ENCODE results near the gene PPIL1. TPM values are rescaled to one million over a fixed set of nuclear protein-coding genes. Genes with fewer than 3 reads are reported as not detected.

The PPIL1 gene
- total and polyA plus RNA-seq, 2 of the 4 experiments (the other 2 are of a cell fraction), result 28.4 to 58.4 TPM

GRCh38 chr6:36884610-36885009 is 10.0 kb upstream of the PPIL1 start:
- H3K4me1 ChIP-seq (ENCODE audit: control insufficient read depth, insufficient read depth, low read length), result no peaks in the 10 kb centered on the region; the same call in 1 of the 2 replicates
- dilution Hi-C loops (cut with HindIII; ENCODE audit: low sequenced_read_pairs, unreplicated experiment), result no loop called here
- no peak overlapping the region; the same call in 1 of the 2 replicates for H4K5ac ChIP-seq (ENCODE audit: low read depth, low read length)
- ChIA-PET POLR2A (ENCODE audit: unreplicated experiment) (no interaction called here), CTCF (interaction anchor here (1.5 to 2.1 kb wide), 2 partner anchors 116 to 133 kb away, joined by 5 to 21 read pairs; no protein-coding TSS in a partner anchor)
- H3K4me2 ChIP-seq (ENCODE audit: low read depth, low read length), result no peak overlapping the region
- no peak overlapping the region for H3K23ac ChIP-seq (ENCODE audit: low read depth, low read length)
- DNase-seq (no peak), ATAC-seq (ENCODE audit: low read depth) (no peak)
- H3K9ac ChIP-seq (ENCODE audit: low read depth, low read length), result no peak overlapping the region
- H2AK9ac ChIP-seq (replicated peaks; ENCODE audit: low read depth, low read length, poor library complexity), result no peak overlapping the region
- no peak overlapping the region for H3K14ac ChIP-seq (replicated peaks; ENCODE audit: low read depth, low read length)
- no peak overlapping the region for H4K91ac ChIP-seq (ENCODE audit: insufficient read depth, low read depth, low read length)
- BruUV-seq (replicated peaks), result no TSS peak
- no peak overlapping the region for H2BK5ac ChIP-seq (ENCODE audit: low read depth, low read length, poor library complexity, severe bottlenecking)
- no peak overlapping the region for H2BK15ac ChIP-seq (ENCODE audit: low read depth, low read length)
- H2AFZ ChIP-seq (replicated peaks; ENCODE audit: low read length, poor library complexity), result no peak overlapping the region
- H2BK120ac ChIP-seq (ENCODE audit: low read depth, low read length), result no peak overlapping the region
- no peaks in the 10 kb centered on the region for H3K27me3 ChIP-seq (ENCODE audit: control insufficient read depth, insufficient read depth, low read length)
- H3K56ac ChIP-seq (ENCODE audit: extremely low read depth, insufficient read depth, low read length), result no peak overlapping the region
- H2BK20ac ChIP-seq (ENCODE audit: low read depth, low read length), result no peak overlapping the region
- H3K4ac ChIP-seq (ENCODE audit: low read depth, low read length), result no peak overlapping the region
- H3K18ac ChIP-seq (ENCODE audit: low read depth, low read length), result no peak overlapping the region
- H3K4me3 ChIP-seq (ENCODE audit: insufficient read depth, low read depth, low read length), result no peak overlapping the region
- H3K36me3 ChIP-seq (ENCODE audit: control insufficient read depth, insufficient read depth, low read length), result no peaks in the 10 kb centered on the region
- in situ Hi-C loops (cut with MboI; ENCODE audit: low sequenced_read_pairs), result loop anchor here (10.0 kb wide), 2 partner anchors 100 to 330 kb away; partner anchors contain the start of gene MTCH1
- H4K20me1 ChIP-seq (ENCODE audit: insufficient read depth, low read length), result no peaks in the 10 kb centered on the region
- peak overlapping the region; percentile 79 to 100; a peak in 3 of 4 replicates for H4K8ac ChIP-seq (ENCODE audit: low read depth in 2 of 2, low read length in 2 of 2)
- H3K9me3 ChIP-seq (ENCODE audit: control insufficient read depth, insufficient read depth, low read length), result no peaks in the 10 kb centered on the region
- TF ChIP-seq SMC3 (IDR thresholded peaks at IDR 0.05; ENCODE audit: low read depth, low read length) (no peak), BHLHE40 (IDR thresholded peaks at IDR 0.05; ENCODE audit: low read depth, low read length) (no peak), RFX5 (IDR thresholded peaks at IDR 0.05; ENCODE audit: low read depth, low read length) (no peak), MXI1 (IDR thresholded peaks at IDR 0.05; ENCODE audit: borderline replicate concordance, low read depth, low read length) (no peak), RCOR1 (IDR thresholded peaks at IDR 0.05; ENCODE audit: insufficient replicate concordance, low read length) (no peak), POLR2A (IDR thresholded peaks at IDR 0.05; ENCODE audit: low read depth, low read length) (no peak), CTCF (conservative IDR thresholded peaks at IDR 0.05; ENCODE audit: low read depth, low read length) (no peak), CHD1 (IDR thresholded peaks at IDR 0.05; ENCODE audit: low read depth, low read length) (no peak), RAD21 (IDR thresholded peaks at IDR 0.05; ENCODE audit: low read length) (no peak), FOS (IDR thresholded peaks at IDR 0.05; ENCODE audit: low read depth, low read length) (no peak), ELK1 (IDR thresholded peaks at IDR 0.05; ENCODE audit: borderline replicate concordance, low read depth, low read length) (no peak), MAZ (IDR thresholded peaks at IDR 0.05; ENCODE audit: borderline replicate concordance, low read depth, low read length) (no peak), USF2 (IDR thresholded peaks at IDR 0.05; ENCODE audit: low read depth, low read length) (no peak), MAFK (IDR thresholded peaks at IDR 0.05; ENCODE audit: low read depth, low read length) (no peak), NFE2L2 (IDR thresholded peaks at IDR 0.05; ENCODE audit: low read depth, low read length) (no peak)
- no peak overlapping the region for H3K27ac ChIP-seq (ENCODE audit: insufficient read depth, low read length)
- no peak overlapping the region for H2AK5ac ChIP-seq (ENCODE audit: low read depth, low read length)
- H3K9me1 ChIP-seq (ENCODE audit: insufficient read depth, low read length), result peaks cover 3% of the 10 kb centered on the region; the same call in 1 of the 2 replicates
- no CpG with 5 or more reads among the region's 3 CpGs for WGBS, 2 experiments (ENCODE audit: extremely low coverage in 2 of 2, insufficient read length in 1 of 2)
- intact Hi-C loops (cut with micrococcal nuclease), result loop anchor here (1.0 kb wide), 4 partner anchors 95 to 326 kb away; no protein-coding TSS in a partner anchor
- H3K79me1 ChIP-seq (ENCODE audit: low read depth in 1 of 2, low read length in 2 of 2), result peaks cover 13 to 35% of the 10 kb centered on the region in 2 experiments

Measured in IMR-90 (cell line).